Ishikawa (cell line): Measurements from ENCODE around the gene NUB1.

Source experiments
- CEBPB ChIP-seq: IDR thresholded peaks from 2 replicates; pipeline ENCODE4 v1.6.1; 2012
- EGR1 ChIP-seq: IDR thresholded peaks from 2 replicates; pipeline ENCODE4 v1.6.1; 2012
- EP300 ChIP-seq: IDR thresholded peaks from 2 replicates; pipeline ENCODE4 v1.6.1; 2012; ENCODE audit warnings: borderline replicate concordance
- NFIC ChIP-seq: IDR thresholded peaks from 2 replicates; pipeline ENCODE4 v1.6.1; 2012
- RAD21 ChIP-seq: IDR thresholded peaks from 2 replicates; pipeline ENCODE4 v1.6.1; 2012; ENCODE audit warnings: low read depth
- REST ChIP-seq: IDR thresholded peaks from 2 replicates; pipeline ENCODE4 v1.6.1; 2012; ENCODE audit warnings: low read depth, mild to moderate bottlenecking
- TAF1 ChIP-seq: IDR thresholded peaks from 2 replicates; pipeline ENCODE4 v1.6.1; 2012; ENCODE audit warnings: low read depth, mild to moderate bottlenecking
- TCF12 ChIP-seq: IDR thresholded peaks from 2 replicates; pipeline ENCODE4 v1.6.1; 2012; ENCODE audit warnings: low read depth
- YY1 ChIP-seq: IDR thresholded peaks from 2 replicates; pipeline ENCODE4 v1.6.1; 2012; ENCODE audit warnings: low read depth
- TF ChIP-seq, protein P1 (sequence below): IDR thresholded peaks from 2 replicates; pipeline ENCODE4 v1.6.1; 2012
- TF ChIP-seq, protein P2 (sequence below): IDR thresholded peaks from 2 replicates; pipeline ENCODE4 v1.6.1; 2012

- TF ChIP-seq, protein P1, sequence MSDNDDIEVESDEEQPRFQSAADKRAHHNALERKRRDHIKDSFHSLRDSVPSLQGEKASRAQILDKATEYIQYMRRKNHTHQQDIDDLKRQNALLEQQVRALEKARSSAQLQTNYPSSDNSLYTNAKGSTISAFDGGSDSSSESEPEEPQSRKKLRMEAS = no peak
- TF ChIP-seq NFIC (no peak), EP300 (no peak), YY1 (no peak), EGR1 (no peak), TCF12 (no peak), RAD21 (no peak), REST (no peak), CEBPB (no peak), TAF1 (no peak)
- TF ChIP-seq, protein P2, sequence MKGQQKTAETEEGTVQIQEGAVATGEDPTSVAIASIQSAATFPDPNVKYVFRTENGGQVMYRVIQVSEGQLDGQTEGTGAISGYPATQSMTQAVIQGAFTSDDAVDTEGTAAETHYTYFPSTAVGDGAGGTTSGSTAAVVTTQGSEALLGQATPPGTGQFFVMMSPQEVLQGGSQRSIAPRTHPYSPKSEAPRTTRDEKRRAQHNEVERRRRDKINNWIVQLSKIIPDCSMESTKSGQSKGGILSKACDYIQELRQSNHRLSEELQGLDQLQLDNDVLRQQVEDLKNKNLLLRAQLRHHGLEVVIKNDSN = no peak
These were observed 27.8 kb upstream of the NUB1 start for GRCh38 chr7:151313857-151314256.
